Measurements from ENCODE around the gene PLD1.
"Not testable (repeated sequence)": the region's sequence is repeated elsewhere in the genome, so short reads cannot be mapped to it uniquely, and the experiment has no call there.

The PLD1 gene

GRCh38 chr3:171654809-171655208, 155.5 kb downstream of the PLD1 start:
- DNase-seq, result no peak

- DNase-seq, result no peak
Observed at GRCh38 chr3:171654326-171654725, 156.0 kb downstream of the PLD1 start.

GRCh38 chr3:171653701-171654100, 156.6 kb downstream of the PLD1 start:
- DNase-seq, result no peak

GRCh38 chr3:171652932-171653331, 157.4 kb downstream of the PLD1 start:
- DNase-seq, result no peak

- no peak for DNase-seq
Observed at GRCh38 chr3:171649911-171650592, 160.2 kb downstream of the PLD1 start.

- DNase-seq, result no peak
Observed at GRCh38 chr3:171649267-171649666, 161.0 kb downstream of the PLD1 start.

GRCh38 chr3:171648069-171648468, 162.2 kb downstream of the PLD1 start:
- peak; percentile 21 for DNase-seq

- DNase-seq, result peak; percentile 73
Observed at GRCh38 chr3:171646357-171647133, 163.7 kb downstream of the PLD1 start.

GRCh38 chr3:171644681-171645080, 165.6 kb downstream of the PLD1 start:
- no peak for DNase-seq

GRCh38 chr3:171643681-171644080, 166.6 kb downstream of the PLD1 start:
- no peak for DNase-seq

- no peak for DNase-seq
Observed at GRCh38 chr3:171643033-171643432, 167.2 kb downstream of the PLD1 start.

- no peak for DNase-seq
Observed at GRCh38 chr3:171640520-171641412, 169.5 kb downstream of the PLD1 start.

- DNase-seq, result peak; percentile 58
Observed at GRCh38 chr3:171636666-171637065, 173.6 kb downstream of the PLD1 start.

GRCh38 chr3:171632766-171633165, 177.5 kb downstream of the PLD1 start:
- no peak for DNase-seq

- DNase-seq, result not testable (repeated sequence)
Observed at GRCh38 chr3:171626799-171627198, 183.5 kb downstream of the PLD1 start.

GRCh38 chr3:171622126-171622525, 188.2 kb downstream of the PLD1 start:
- DNase-seq, result no peak

- no peak for DNase-seq
Observed at GRCh38 chr3:171620825-171621434, 189.4 kb downstream of the PLD1 start.

GRCh38 chr3:171616798-171617197, 193.5 kb downstream of the PLD1 start:
- DNase-seq, result no peak

GRCh38 chr3:171615686-171616085, 194.6 kb downstream of the PLD1 start:
- no peak for DNase-seq

GRCh38 chr3:171615281-171615680, 195.0 kb downstream of the PLD1 start:
- no peak for DNase-seq

- DNase-seq, result peak; percentile 48
Observed at GRCh38 chr3:171614318-171614921, 195.9 kb downstream of the PLD1 start.

GRCh38 chr3:171607452-171607851, 202.8 kb downstream of the PLD1 start:
- no peak for DNase-seq
